RPMI8226 (cell line): ENCODE measurements around the gene SRCIN1.
"Not testable (repeated sequence)": the region's sequence is repeated elsewhere in the genome, so short reads cannot be mapped to it uniquely, and the experiment has no call there.

ENCODE experiments used
- DNase-seq: peaks from one replicate; pipeline ENCODE4 v3.0.0-alpha.2; 2015

The SRCIN1 gene

GRCh38 chr17:38507436-38507835, 98.3 kb downstream of the SRCIN1 start:
- no peak for DNase-seq

DNA sequence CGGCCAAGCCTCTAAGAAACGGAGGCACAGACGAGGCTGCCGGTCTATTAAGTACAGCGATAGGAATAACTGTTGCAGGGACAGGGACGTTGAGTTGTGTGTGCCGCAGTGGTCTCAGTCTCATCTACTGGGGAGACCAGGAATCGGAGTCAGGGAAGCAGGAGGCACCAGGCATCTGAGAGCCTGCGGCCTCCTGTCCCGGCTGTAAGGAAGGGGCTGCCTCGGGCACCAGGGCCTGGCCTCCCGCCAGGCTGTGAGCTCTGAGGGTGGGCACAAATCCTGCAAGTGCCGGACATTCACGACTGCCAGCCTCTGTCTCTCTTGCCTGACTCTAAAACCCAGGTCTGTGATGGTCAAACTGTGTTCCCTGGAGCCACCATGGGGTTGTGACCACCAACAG, 101.5 kb downstream of the SRCIN1 start:
- DNase-seq = no peak

DNA sequence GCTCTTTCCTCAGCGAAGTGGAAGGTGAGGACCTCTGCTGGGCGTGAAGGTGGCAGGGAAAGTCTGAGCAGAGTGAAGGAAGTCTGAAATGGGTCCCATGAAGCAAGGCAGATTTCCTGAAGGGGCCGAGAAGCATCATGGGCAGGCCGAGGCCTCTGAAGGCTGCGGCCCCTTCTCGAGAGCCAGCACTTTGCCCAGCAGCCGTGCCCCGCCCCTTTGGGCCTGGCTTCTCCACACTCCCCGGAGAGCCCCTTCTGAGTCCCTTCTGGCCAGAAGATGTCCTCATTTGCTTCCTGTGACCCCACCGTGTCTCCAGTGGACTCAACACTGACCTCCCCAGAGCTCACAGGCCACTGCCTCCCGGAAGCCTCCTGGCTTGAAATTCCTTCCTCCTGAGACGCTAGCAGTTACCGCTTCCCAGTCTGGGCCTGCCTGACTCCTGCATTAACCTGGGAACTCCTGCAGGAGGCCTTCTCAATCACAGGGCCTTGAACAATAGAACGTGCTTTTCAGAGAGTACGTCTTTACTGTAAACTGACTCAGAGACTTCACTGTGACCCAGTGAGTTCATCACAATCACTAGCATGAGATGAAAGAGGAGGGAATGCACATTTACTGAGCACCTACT, 102.4 kb downstream of the SRCIN1 start:
- DNase-seq = not testable (repeated sequence)

DNA sequence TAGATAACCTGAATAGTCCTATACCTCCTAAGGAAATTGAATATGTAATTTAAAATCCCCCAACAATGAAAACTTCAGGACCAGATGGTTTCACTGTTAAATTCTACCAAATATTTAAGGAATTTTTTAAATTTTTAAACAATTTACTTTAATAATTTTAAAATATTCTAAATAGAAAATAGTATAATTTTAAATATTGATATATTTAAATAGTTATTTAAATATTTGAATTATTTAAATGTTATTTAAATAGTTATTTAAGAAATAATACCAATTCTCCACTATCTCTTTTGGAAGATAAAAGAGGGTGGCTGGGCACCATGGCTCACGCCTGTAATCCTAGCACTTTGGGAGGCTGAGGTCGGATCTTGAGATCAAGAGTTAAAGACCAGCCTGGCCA, 104.0 kb downstream of the SRCIN1 start:
- not testable (repeated sequence) for DNase-seq

DNA sequence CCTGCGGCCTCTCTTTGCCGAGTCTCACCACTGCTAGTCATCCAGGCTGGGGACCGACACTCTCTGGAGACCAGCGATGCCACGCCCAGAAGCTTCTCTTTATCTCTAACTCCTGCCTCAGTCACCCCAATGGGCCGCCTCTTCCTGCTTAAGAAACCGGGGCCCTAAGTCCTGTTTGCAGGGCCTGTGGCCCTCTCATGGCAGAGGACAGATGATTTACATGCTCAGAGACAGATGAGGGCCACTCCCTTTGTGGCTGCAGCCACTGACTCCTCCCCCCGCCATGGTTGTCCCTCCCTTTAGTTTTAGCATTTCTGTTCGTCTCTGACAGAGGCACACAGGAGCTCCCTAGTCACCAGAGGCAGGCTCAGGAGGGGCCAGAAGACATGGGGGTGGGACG, 106.5 kb downstream of the SRCIN1 start:
- not testable (repeated sequence) for DNase-seq

DNA sequence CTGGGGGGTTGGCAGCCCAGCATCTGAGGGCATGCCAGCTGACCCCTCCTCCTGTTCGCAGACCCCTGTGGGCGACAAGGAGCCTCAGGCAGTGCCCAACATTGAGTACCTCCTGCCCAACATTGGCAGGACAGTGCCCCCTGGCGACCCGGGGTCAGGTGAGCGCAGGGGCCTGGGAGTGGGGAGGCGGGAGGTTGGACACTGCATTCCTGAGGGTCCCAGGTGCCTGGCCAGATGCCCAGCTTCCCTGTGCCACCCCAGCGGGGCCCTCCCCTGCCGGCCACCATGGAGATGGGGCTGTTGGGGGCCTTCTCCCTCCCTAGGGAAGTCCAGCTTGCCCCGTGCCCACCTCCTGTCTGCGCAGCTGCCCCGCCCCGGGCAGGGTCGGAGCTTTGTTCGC, 107.4 kb downstream of the SRCIN1 start:
- no peak for DNase-seq

DNA sequence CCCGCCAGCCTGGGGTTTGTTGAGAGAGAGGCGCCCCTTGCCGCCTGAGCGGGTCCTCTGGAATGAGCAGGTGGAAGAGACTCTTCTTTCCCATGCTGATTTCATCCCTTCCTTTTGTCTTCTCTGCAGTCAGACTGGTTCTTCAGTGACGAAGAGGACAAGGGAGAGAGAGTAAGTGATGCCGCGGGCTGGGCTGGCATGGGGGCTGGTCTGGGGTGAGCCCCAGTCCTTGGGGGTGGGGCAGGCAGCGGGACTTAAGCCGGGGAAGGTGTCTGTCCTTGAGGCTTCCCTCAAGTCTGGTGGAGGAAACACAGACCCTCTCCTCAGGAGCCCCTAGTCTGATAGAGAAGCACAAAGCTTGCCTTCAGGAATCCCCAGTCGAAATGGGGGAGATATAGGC, 108.1 kb downstream of the SRCIN1 start:
- not testable (repeated sequence) for DNase-seq

- not testable (repeated sequence) for DNase-seq
Observed at GRCh38 chr17:38494152-38494551, 111.6 kb downstream of the SRCIN1 start.

- DNase-seq = peak; percentile 90
Observed at GRCh38 chr17:38492067-38493040, 113.4 kb downstream of the SRCIN1 start.

- DNase-seq = not testable (repeated sequence)
Observed at GRCh38 chr17:38491346-38492066, 114.2 kb downstream of the SRCIN1 start.

- not testable (repeated sequence) for DNase-seq
Observed at GRCh38 chr17:38489774-38490173, 116.0 kb downstream of the SRCIN1 start.

DNA sequence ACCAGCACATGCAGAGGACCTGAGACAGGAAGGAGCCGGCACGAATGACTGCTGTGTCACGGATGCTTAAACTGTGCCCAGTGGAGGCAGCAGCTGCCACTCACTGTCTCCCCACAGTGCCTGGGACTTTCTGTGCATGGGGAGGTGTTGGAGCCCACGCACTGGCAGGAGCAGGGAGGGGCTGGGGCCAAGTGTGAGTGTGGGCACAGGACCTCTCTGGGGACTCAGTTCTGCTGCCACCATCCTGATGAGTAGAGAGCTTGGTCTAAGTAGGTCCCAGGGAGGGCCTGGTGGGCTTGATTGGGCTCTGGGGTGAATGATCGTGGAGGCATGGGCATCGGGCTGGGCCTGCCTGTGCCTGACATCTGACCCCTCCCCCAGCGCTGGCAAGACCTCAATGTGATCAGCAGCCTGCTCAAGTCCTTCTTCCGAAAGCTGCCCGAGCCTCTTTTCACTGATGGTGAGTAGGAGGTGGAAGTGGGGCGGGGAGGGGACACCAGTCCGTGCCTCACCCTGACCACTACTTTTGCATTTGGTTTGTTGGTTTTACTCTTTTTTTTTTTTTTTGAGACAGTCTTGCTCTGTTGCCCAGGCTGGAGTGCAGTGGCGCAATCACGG, 120.0 kb downstream of the SRCIN1 start:
- DNase-seq = not testable (repeated sequence)

DNA sequence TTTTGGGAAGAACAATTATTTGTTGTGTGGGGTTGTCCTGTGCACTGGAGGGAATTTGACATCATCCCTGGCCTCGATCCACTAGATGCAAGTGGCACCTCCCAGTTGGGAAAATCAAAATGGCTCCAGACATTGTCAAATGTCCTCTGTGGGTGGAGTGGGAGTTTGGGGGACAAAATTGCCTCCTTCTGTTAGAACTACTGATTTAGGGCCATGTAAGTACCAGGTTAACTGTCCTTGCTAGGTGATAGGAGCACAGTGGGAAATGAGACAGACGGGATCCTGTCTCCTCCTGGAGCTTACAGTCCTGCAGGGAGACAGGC, 120.6 kb downstream of the SRCIN1 start:
- no peak for DNase-seq

- DNase-seq = peak; percentile 69
Observed at GRCh38 chr17:38484242-38485145, 121.3 kb downstream of the SRCIN1 start.

- not testable (repeated sequence) for DNase-seq
Observed at GRCh38 chr17:38482700-38483043, 123.1 kb downstream of the SRCIN1 start.

- not testable (repeated sequence) for DNase-seq
Observed at GRCh38 chr17:38482039-38482699, 123.6 kb downstream of the SRCIN1 start.
